Measurements from ENCODE around the gene MRPS26. TPM values are rescaled to one million over a fixed set of nuclear protein-coding genes. Genes with fewer than 3 reads are reported as not detected.

MRPS26 gene
- total RNA-seq, 1 donor from 2014 or later, result 37.0 TPM

GRCh38 chr20:3003416-3003815 lies 42.4 kb upstream of the MRPS26 start:
- peaks cover 9% of the 10 kb centered on the region for H3K36me3 ChIP-seq
- no peaks in the 10 kb centered on the region for H3K27me3 Mint-ChIP-seq (ENCODE audit: insufficient read depth, low read depth)
- no peak overlapping the region for H3K4me3 ChIP-seq
- H3K9me3 ChIP-seq (ENCODE audit: low read depth), result no peaks in the 10 kb centered on the region
- no peak overlapping the region for H3K9ac ChIP-seq
- H3K4me3 Mint-ChIP-seq, result no peak overlapping the region
- H3K27me3 ChIP-seq, result no peaks in the 10 kb centered on the region
- no peaks in the 10 kb centered on the region for H3K9me3 Mint-ChIP-seq
- H3K4me2 ChIP-seq, result no peak overlapping the region
- peaks cover 21% of the 10 kb centered on the region for H3K36me3 Mint-ChIP-seq
- no peaks in the 10 kb centered on the region for H3K4me1 Mint-ChIP-seq
- no peaks in the 10 kb centered on the region for H3K4me1 ChIP-seq
- H3F3A ChIP-seq (ENCODE audit: low read depth), result peaks cover 9% of the 10 kb centered on the region
- H3K27ac ChIP-seq, result no peak overlapping the region
- H3K79me2 ChIP-seq (ENCODE audit: low read depth), result no peaks in the 10 kb centered on the region
- no peak overlapping the region for H2AFZ ChIP-seq (replicated peaks)
- H3K27ac Mint-ChIP-seq, result no peak overlapping the region
- no peak for TF ChIP-seq EZH2phosphoT487 (IDR thresholded peaks at IDR 0.05)
- TF ChIP-seq CTCF (IDR thresholded peaks at IDR 0.05), result no peak
- TF ChIP-seq EZH2 (IDR thresholded peaks at IDR 0.05), result no peak
- no peak for DNase-seq (ENCODE audit: low spot score)
- H4K20me1 ChIP-seq (ENCODE audit: low read depth), result peaks cover 4% of the 10 kb centered on the region

- H3K9me3 Mint-ChIP-seq, result no peaks in the 10 kb centered on the region
- H3K4me1 Mint-ChIP-seq, result peaks cover 7% of the 10 kb centered on the region
- Histone ChIP-seq H4K20me1 (ENCODE audit: low read depth) (no peaks in the 10 kb centered on the region), H3K4me2 (no peak overlapping the region), H2AFZ (replicated peaks) (no peak overlapping the region), H3K27ac (no peak overlapping the region), H3K4me1 (no peaks in the 10 kb centered on the region), H3K27me3 (no peaks in the 10 kb centered on the region), H3K4me3 (no peak overlapping the region), H3K9ac (no peak overlapping the region), H3K36me3 (peaks cover 16% of the 10 kb centered on the region), H3K79me2 (ENCODE audit: low read depth) (no peaks in the 10 kb centered on the region), H3K9me3 (ENCODE audit: low read depth) (no peaks in the 10 kb centered on the region), H3F3A (ENCODE audit: low read depth) (no peaks in the 10 kb centered on the region)
- no peak overlapping the region for H3K4me3 Mint-ChIP-seq
- no peak overlapping the region for H3K27ac Mint-ChIP-seq
- no peak for DNase-seq (ENCODE audit: low spot score)
- peaks cover 3% of the 10 kb centered on the region for H3K27me3 Mint-ChIP-seq (ENCODE audit: insufficient read depth, low read depth)
- H3K36me3 Mint-ChIP-seq, result peaks cover 39% of the 10 kb centered on the region
- TF ChIP-seq CTCF (IDR thresholded peaks at IDR 0.05), result no peak
- no peak for TF ChIP-seq EZH2 (IDR thresholded peaks at IDR 0.05)
- TF ChIP-seq EZH2phosphoT487 (IDR thresholded peaks at IDR 0.05), result no peak
These were observed 34.7 kb upstream of the MRPS26 start for GRCh38 chr20:3010985-3011723.

GRCh38 chr20:3011752-3012151 lies 34.1 kb upstream of the MRPS26 start:
- peaks cover 2% of the 10 kb centered on the region for H3K9me3 Mint-ChIP-seq
- Histone ChIP-seq H3K36me3 (peaks cover 16% of the 10 kb centered on the region), H2AFZ (replicated peaks) (no peak overlapping the region), H3K4me2 (no peak overlapping the region), H3K79me2 (ENCODE audit: low read depth) (no peaks in the 10 kb centered on the region), H3F3A (ENCODE audit: low read depth) (no peaks in the 10 kb centered on the region), H3K4me1 (no peaks in the 10 kb centered on the region), H3K27me3 (no peaks in the 10 kb centered on the region), H3K9me3 (ENCODE audit: low read depth) (no peaks in the 10 kb centered on the region), H3K27ac (no peak overlapping the region), H3K9ac (no peak overlapping the region), H4K20me1 (ENCODE audit: low read depth) (no peaks in the 10 kb centered on the region), H3K4me3 (no peak overlapping the region)
- no peak for DNase-seq (ENCODE audit: low spot score)
- H3K27ac Mint-ChIP-seq, result no peak overlapping the region
- H3K4me3 Mint-ChIP-seq, result no peak overlapping the region
- H3K4me1 Mint-ChIP-seq, result peaks cover 7% of the 10 kb centered on the region
- H3K36me3 Mint-ChIP-seq, result peaks cover 41% of the 10 kb centered on the region
- peaks cover 3% of the 10 kb centered on the region for H3K27me3 Mint-ChIP-seq (ENCODE audit: insufficient read depth, low read depth)
- no peak for TF ChIP-seq CTCF (IDR thresholded peaks at IDR 0.05)
- TF ChIP-seq EZH2phosphoT487 (IDR thresholded peaks at IDR 0.05), result no peak
- no peak for TF ChIP-seq EZH2 (IDR thresholded peaks at IDR 0.05)

Data from neural progenitor cell (in vitro differentiated cells).